SJSA1 (cell line): Measurements from ENCODE around the gene ITGA5. TPM values are rescaled to one million over a fixed set of nuclear protein-coding genes. Genes with fewer than 3 reads are reported as not detected.
"Not testable (repeated sequence)": the region's sequence is repeated elsewhere in the genome, so short reads cannot be mapped to it uniquely, and the experiment has no call there.

Source experiments
- DNase-seq, 2 experiments: peaks; one replicate each; pipeline ENCODE4 v3.0.0-alpha.2; 2015 to 2020; ENCODE audit warnings: low spot score in 2 of 2, low read depth in 1 of 2
- H3K27ac ChIP-seq: fragments of 250-450 bp; sonication (Bioruptor Pico); 2 replicates; pipeline ENCODE4 v1.5.1; 2020; ENCODE audit warnings: mild to moderate bottlenecking, moderate library complexity
- H3K27me3 ChIP-seq: fragments of 250-450 bp; sonication (Bioruptor Pico); replicated peaks from 2 replicates; pipeline ENCODE4 v1.5.1; 2020; ENCODE audit warnings: mild to moderate bottlenecking, moderate library complexity
- H3K36me3 ChIP-seq: fragments of 250-450 bp; sonication (Bioruptor Pico); 2 replicates; pipeline ENCODE4 v1.5.1; 2020; ENCODE audit warnings: mild to moderate bottlenecking
- H3K4me1 ChIP-seq: fragments of 250-450 bp; sonication (Bioruptor Pico); replicated peaks from 2 replicates; pipeline ENCODE4 v1.6.1; 2021; ENCODE audit warnings: mild to moderate bottlenecking
- H3K4me3 ChIP-seq: fragments of 250-450 bp; sonication (Bioruptor Pico); 2 replicates; pipeline ENCODE4 v1.5.1; 2020; ENCODE audit warnings: mild to moderate bottlenecking
- H3K9me3 ChIP-seq: fragments of 250-450 bp; sonication (Bioruptor Pico); replicated peaks from 2 replicates; pipeline ENCODE4 v1.5.1; 2020; ENCODE audit warnings: mild to moderate bottlenecking
- total RNA-seq: library from RNA; depleted of rRNA; stranded (reverse); fragments of >200 nt; shearing (Covaris generic); gene quantifications from 2 replicates; pipeline ENCODE4 v1.2.3, GENCODE V29; 2014

Gene ITGA5
- total RNA-seq, 1 experiment from 2014 or later, result 99.4 TPM

DNA sequence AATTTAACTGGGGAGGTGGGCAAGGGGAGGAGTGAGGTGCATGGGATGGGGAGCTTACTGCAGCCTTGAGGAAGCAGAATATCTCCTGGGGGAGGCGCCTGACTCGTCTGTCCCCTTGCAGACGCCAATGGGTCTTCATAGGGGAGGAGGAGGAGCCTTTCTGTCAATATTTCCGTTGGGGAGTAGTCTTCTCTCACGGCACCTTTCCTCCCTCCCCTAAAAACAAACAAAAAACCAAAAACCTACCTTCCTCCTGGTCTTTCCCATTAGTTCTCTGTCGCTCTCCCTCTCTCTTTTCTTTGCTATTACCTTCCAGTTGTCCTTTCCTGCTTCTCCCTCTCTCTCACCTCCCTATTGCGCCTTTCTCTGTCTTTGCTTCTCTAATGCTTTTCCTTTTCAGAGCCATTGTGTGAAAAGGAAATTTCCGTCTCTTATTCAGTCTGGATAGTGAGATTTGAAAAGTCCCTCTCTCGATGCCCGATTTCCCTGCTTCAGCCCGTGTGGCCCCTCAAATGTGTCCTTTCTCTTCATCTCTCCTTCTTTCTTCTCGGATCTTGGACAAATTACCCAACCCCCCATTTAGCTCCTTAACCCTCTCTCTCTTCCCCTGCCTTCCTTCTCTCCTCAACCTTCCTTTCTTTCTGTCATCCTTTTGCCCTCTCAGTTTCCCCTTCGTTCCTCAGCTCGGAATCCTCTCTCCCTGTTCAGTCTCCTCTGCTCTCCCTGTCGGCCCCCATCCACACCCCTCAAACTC, 60.7 kb downstream of the ITGA5 start:
- Histone ChIP-seq H3K9me3 (no peaks in the 10 kb centered on the region), H3K27ac (peak overlapping the region; percentile 73), H3K4me1 (peaks cover 29% of the 10 kb centered on the region), H3K27me3 (no peaks in the 10 kb centered on the region), H3K36me3 (no peaks in the 10 kb centered on the region), H3K4me3 (peak overlapping the region; percentile 43)
- peak in 1 of 2 experiments; percentile 44 for DNase-seq

DNA sequence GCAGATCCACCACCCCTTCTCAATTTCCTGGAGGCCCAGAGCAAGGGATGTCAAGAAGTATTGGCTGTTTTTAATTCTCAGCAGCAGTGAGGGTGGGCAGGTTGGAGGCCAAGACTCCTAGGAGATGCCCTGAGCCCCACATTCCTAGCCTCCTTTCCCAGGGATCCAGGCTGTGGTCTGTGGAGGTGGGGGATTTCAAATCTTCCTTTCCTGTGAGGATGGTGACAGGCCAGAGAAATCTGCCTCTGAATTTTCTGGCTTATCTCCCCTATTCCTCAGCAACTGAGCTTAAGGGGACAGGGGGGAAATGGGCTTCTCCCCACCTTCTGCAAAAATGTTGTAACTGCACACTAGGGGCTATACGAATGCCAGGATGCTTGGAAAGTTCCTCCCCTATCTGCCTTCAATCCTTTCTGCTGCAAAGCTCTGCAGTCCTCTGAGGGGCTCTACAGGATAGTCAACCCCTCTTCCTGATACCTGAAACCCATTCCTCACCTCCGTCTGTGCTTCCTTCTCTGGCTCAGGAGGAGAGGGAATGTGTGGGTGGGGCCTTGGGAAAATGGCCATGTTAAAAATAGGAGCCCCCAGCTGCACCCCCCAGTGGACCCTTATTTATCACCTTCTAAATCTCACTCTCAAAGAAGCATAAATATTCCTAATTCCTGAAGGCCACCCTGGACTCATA, 61.4 kb downstream of the ITGA5 start:
- H3K36me3 ChIP-seq, result 0 out of 2 replicates have a peak, but pooled peaks cover under 1% of the 10 kb centered on the region
- H3K27ac ChIP-seq, result no peak overlapping the region
- no peak for DNase-seq
- H3K4me1 ChIP-seq, result peaks cover 30% of the 10 kb centered on the region
- no peaks in the 10 kb centered on the region for H3K9me3 ChIP-seq
- no peaks in the 10 kb centered on the region for H3K27me3 ChIP-seq
- no peak overlapping the region for H3K4me3 ChIP-seq

DNA sequence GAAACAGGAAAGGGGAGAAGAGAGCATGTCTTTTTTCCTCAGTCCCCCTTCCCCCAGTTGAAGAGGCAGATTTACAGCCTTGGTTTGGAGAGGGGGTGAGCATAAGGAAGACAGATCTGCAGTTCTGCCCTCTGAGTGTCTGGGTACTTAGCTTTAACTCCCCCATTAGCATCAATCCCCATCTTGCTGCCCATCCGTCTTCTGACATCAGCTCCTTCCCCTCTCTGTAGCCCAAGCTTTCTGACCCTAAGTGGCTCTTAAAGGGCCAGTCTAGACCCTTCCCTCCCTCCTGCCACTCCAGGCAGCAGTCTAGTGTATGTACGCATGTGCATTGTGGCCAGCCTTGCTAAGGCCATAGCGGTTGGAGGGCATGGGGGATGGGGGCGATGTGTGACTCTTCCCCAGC, 62.1 kb downstream of the ITGA5 start:
- no peaks in the 10 kb centered on the region for H3K27me3 ChIP-seq
- DNase-seq, result no peak

DNA sequence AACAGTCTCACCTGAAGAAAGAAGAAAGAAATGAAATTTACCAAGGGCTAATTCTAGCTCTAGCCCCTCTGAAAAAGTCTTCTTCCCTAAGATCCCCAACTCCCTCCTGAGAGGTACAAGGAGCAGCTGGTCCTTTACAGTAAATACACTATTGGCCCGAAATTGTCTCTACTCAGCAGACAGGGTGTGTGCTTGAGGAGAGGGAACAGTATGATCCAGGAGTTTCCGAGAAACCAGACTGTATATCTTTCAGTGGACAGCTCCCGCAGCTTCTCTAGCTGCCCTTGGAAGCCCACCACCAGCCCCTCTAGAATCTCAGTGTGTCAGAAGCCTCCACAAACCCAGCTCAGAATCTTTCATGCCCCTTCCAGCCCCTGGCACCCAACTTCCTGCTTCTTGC, 62.8 kb downstream of the ITGA5 start:
- DNase-seq, result no peak
- Histone ChIP-seq H3K27ac (no peak overlapping the region), H3K4me1 (peaks cover 32% of the 10 kb centered on the region), H3K9me3 (no peaks in the 10 kb centered on the region), H3K36me3 (peaks cover 13% of the 10 kb centered on the region), H3K27me3 (no peaks in the 10 kb centered on the region), H3K4me3 (no peak overlapping the region)

More for the DNA sequence above, 62.1 kb downstream of the ITGA5 start:
- H3K36me3 ChIP-seq, result peaks cover 5% of the 10 kb centered on the region; the same call in 1 of the 2 replicates
- H3K27ac ChIP-seq, result no peak overlapping the region
- H3K9me3 ChIP-seq, result no peaks in the 10 kb centered on the region
- H3K4me1 ChIP-seq, result peaks cover 32% of the 10 kb centered on the region
- H3K4me3 ChIP-seq, result no peak overlapping the region

DNA sequence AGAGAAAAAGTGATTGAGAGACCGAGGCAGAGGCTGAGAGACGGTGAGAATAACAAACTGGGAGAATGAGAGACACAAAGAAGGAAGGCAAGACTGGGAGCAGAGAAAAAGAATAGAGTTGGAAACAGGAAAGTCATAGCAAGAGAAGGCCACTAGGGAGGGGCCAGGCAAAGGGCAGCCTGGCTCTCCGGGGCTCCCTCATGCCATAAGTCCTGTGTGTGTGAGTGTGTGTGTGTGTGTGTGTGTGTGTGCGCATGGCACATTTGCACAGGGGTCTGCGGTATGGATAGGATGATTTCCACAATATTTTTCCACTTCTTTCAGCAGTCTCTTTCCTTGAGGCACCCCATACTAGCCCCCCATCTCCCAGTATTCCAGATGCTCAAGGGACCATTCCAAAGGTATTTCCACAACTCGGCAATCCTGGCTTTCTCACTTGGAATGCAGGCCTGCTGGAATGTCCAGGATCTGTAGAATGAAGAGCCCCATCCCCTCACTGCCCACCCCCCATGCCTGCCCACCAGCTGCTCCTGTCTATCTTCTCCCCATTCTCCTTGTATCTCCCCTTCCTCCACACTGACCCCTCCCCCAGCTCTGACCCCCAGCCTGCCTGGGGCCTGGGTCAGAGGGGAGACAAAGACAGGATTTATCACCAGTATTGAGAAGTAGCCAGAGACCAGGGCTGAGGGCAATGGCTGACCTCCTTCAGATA, 63.8 kb downstream of the ITGA5 start:
- Histone ChIP-seq H3K36me3 (peaks cover 22% of the 10 kb centered on the region), H3K4me3 (no peak overlapping the region), H3K9me3 (no peaks in the 10 kb centered on the region), H3K27me3 (no peaks in the 10 kb centered on the region), H3K27ac (no peak overlapping the region), H3K4me1 (peaks cover 26% of the 10 kb centered on the region)
- DNase-seq, result no peak

DNA sequence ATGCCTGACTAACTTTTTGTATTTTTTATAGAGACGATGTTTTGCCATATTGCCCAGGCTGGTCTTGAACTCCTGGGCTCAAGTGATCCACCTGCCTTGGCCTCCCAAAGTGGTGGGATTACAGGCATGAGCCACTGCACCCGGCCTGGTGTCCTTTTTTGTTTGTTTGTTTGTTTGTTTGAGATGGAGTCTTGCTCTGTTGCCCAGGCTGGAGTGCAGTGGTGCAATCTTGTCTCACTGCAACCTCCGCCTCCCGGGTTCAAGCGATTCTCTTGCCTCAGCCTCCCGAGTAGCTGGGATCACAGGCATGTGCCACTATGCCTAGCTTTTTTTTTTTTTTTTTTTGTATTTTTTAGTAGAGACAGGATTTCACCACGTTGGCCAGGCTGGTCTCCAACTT, 64.8 kb downstream of the ITGA5 start:
- not testable (repeated sequence) for H3K4me3 ChIP-seq, DNase-seq, H3K9me3 ChIP-seq, H3K27ac ChIP-seq, H3K27me3 ChIP-seq
- Histone ChIP-seq H3K4me1 (peaks cover 17% of the 10 kb centered on the region), H3K36me3 (peaks cover 30% of the 10 kb centered on the region)

DNA sequence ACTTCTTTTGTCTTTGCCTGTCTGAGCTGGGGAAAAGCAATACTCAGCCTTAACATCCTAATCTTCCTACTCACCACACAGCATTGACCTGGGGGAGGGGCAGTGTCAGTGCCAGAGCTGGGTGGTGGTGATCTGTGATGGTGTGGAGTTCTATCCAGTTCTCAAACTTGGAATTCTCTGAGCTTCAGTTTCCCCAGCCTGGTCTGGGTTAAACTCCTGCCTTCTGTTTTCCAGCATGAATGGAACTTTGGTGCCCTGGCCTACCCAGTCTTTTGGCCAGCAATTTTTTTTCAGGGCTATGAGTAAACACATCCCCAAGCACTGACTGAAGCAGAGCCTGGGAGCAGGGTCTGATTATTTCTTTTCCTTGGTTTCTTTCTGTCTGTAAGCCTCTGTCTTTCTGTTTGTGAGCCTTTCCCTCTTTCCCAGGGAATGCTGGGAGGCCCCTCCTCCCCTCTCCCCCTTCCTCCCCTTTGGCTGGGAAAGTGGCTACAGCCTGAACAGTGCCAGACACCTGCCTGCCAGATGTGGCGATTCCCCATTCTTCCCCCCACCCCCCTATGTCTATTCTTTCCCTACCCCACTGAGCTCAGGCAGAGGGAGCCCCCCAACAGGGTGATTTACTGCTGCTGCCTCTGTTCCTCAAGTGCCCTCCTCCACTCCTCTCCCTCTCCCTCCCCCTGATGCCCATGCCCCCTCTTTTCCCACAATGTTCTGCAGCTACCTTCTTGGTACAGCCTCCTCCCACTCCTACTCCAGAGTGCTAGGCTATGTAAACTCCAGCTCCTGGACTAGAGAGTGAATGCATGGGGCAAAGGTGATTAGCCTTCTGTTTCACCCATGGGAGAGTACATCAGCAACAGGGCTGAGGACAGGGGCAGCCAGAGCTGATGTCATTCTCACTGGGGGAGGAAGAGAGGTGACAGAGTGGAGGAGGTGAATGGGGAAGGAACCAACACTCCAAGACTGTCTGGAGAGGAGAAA, 65.9 kb downstream of the ITGA5 start:
- Histone ChIP-seq H3K27ac (no peak overlapping the region), H3K4me3 (no peak overlapping the region), H3K27me3 (no peaks in the 10 kb centered on the region), H3K36me3 (peaks cover 38% of the 10 kb centered on the region), H3K4me1 (peaks cover 10% of the 10 kb centered on the region), H3K9me3 (no peaks in the 10 kb centered on the region)
- no peak for DNase-seq

DNA sequence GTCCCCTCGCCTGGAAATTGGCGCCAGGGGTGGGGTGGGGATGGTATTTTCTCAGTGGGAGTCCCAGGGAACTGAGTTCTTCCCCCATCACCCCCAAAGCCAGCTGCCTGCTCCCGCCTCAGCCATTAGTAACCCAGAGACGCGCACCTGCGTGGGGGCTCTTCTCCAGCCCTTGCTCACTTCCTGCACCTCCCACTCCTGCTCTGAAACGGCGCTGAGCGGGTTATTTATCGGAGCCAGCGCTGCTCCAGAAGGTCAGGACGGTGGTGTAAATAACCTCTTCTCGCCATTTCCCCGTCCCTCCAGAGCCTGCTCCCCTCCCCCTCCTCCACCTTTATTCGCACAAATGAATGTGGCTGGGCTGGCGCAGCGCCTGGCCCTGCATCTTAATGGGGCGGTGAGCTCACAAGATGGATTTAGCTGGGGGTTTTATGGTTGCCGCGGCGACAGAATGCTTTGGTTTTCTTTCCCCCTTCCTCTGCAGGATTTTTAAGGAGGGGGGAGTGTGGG, 67.0 kb downstream of the ITGA5 start:
- DNase-seq, result no peak
- H3K27me3 ChIP-seq, result no peaks in the 10 kb centered on the region
- H3K4me1 ChIP-seq, result 0 out of 2 replicates have a peak, but pooled peaks cover 3% of the 10 kb centered on the region
- H3K36me3 ChIP-seq, result peaks cover 49% of the 10 kb centered on the region
- no peaks in the 10 kb centered on the region for H3K9me3 ChIP-seq
- H3K4me3 ChIP-seq, result no peak overlapping the region
- H3K27ac ChIP-seq, result no peak overlapping the region

DNA sequence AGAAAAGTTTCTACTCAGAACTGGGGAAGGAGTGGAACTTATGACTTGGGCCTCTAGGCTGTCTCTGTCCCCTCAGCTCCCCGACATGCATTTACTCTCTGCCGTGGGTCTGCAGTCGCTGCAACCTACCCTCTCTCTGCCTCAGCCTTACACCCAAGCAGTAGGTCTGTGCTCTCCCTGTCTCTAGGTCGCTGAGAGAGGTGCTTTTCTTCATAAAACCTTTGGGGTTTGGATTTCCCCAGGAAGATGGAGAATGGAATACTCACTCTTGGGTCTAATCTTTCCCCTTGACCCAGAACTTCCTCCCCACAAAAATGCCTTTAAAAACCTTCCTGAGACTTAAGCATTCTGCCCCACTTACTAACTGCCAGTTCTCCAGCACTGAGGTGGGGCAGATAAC, 67.7 kb downstream of the ITGA5 start:
- Histone ChIP-seq H3K4me1 (0 out of 2 replicates have a peak, but pooled peaks cover 3% of the 10 kb centered on the region), H3K27ac (no peak overlapping the region), H3K27me3 (no peaks in the 10 kb centered on the region), H3K9me3 (no peaks in the 10 kb centered on the region), H3K4me3 (no peak overlapping the region), H3K36me3 (peaks cover 57% of the 10 kb centered on the region)
- DNase-seq, result no peak

DNA sequence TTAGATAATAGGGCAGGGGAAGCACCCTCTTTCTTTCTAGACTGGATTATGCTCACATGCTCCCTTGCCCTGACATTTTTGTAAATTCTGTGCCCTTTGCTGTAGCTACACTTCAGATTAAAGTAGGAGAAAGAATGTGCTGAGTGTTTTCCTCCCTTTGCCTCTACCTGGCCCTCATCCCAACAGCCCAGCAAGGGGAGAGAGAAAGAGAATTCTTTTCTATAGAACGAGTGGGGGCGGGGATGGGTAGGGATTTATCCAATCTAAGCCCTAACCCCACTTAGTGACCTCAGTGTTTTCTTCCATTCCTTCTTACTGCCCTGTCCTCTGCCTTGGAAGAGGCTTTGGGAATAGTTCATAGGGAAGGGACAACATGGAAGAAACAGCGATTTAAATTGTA, 68.3 kb downstream of the ITGA5 start:
- H3K27ac ChIP-seq, result no peak overlapping the region
- 0 out of 2 replicates have a peak, but pooled peaks cover 3% of the 10 kb centered on the region for H3K4me1 ChIP-seq
- peaks cover 60% of the 10 kb centered on the region for H3K36me3 ChIP-seq
- no peak overlapping the region for H3K4me3 ChIP-seq
- H3K27me3 ChIP-seq, result no peaks in the 10 kb centered on the region
- no peak for DNase-seq
- no peaks in the 10 kb centered on the region for H3K9me3 ChIP-seq

DNA sequence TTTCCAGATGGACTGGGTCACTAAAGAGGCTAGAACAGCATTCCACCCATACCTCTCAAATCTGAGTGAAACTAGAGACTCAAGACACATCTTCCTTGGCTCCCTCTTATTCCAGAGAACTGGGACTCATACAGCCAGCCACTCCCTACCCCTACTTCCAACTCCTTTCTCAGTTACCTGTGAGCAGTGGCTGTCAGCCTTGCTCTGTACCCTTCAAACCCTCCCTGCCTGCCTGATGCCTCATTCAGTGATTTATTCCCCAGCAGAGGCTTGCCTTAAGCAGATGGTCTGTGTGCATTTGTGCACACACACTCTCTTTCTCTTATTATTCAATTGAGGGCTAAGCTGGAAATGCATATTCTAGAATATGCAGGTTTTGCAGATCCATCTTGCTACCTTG, 69.4 kb downstream of the ITGA5 start:
- Histone ChIP-seq H3K36me3 (peaks cover 68% of the 10 kb centered on the region), H3K9me3 (no peaks in the 10 kb centered on the region), H3K4me3 (no peak overlapping the region), H3K27ac (no peak overlapping the region), H3K4me1 (0 out of 2 replicates have a peak, but pooled peaks cover 3% of the 10 kb centered on the region), H3K27me3 (no peaks in the 10 kb centered on the region)
- no peak for DNase-seq

DNA sequence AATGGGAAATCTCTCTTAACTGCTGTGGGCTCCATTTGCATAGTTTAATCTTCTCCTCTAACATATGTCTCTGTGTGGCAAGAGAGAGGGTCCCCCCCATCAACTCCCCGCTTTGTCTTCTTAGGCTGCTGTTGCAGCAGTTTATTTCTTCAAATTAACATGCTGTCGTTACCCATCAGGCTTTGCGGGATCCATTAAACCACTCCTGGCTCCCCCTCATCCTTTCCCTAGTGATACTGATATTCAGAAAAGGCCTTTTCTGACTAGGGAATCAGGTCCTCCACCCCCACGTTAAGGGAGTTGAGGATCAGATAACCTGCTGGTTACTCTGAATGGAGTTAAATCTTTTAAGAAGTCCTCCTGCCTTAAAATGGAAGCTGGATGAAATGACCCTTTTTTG, 70.0 kb downstream of the ITGA5 start:
- Histone ChIP-seq H3K9me3 (no peaks in the 10 kb centered on the region), H3K27me3 (no peaks in the 10 kb centered on the region), H3K4me1 (0 out of 2 replicates have a peak, but pooled peaks cover 3% of the 10 kb centered on the region), H3K27ac (no peak overlapping the region), H3K36me3 (peaks cover 72% of the 10 kb centered on the region), H3K4me3 (no peak overlapping the region)
- DNase-seq, result no peak
